Osteoblast (primary cell): ENCODE data around the gene TBATA. TPM values are rescaled to one million over a fixed set of nuclear protein-coding genes. Genes with fewer than 3 reads are reported as not detected.
A peak's percentile ranks its signal among the peaks of the same experiment; 100 is the strongest.

Source experiments
- DNase-seq: peaks from one replicate; pipeline ENCODE4 v3.0.0; 2011; ENCODE audit warnings: low spot score, mixed read lengths; ENCODE audit not compliant: insufficient read length; ENCODE audit errors: missing footprints
- H2AFZ ChIP-seq: 2 replicates; pipeline ENCODE4 v1.6.0; 2011; ENCODE audit warnings: mild to moderate bottlenecking, low read length
- H3K27ac ChIP-seq: 2 replicates; pipeline ENCODE4 v1.5.1; 2011; ENCODE audit warnings: mild to moderate bottlenecking, low read depth, low read length, moderate library complexity
- H3K27me3 ChIP-seq: 2 replicates; pipeline ENCODE4 v1.6.0; 2012; ENCODE audit warnings: mild to moderate bottlenecking, control low read depth, inconsistent platforms, low read length, moderate library complexity; ENCODE audit not compliant: insufficient read depth
- H3K36me3 ChIP-seq: 2 replicates; pipeline ENCODE4 v1.5.1; 2011; ENCODE audit warnings: mild to moderate bottlenecking, low read length, control low read depth, moderate library complexity; ENCODE audit not compliant: insufficient read depth
- H3K4me1 ChIP-seq: 2 replicates; pipeline ENCODE4 v1.5.1; 2011; ENCODE audit warnings: mild to moderate bottlenecking, low read length, control low read depth, moderate library complexity; ENCODE audit not compliant: insufficient read depth
- H3K4me2 ChIP-seq: 2 replicates; pipeline ENCODE4 v1.6.0; 2011; ENCODE audit warnings: mild to moderate bottlenecking, low read length; ENCODE audit not compliant: insufficient read depth
- H3K4me3 ChIP-seq: fragments of 200-600 bp; sonication (generic); 3 replicates; pipeline ENCODE4 v1.5.1; 2012; ENCODE audit warnings: mild to moderate bottlenecking, low read length, inconsistent platforms; ENCODE audit not compliant: insufficient read depth
- H3K79me2 ChIP-seq: 2 replicates; pipeline ENCODE4 v1.6.0; 2012; ENCODE audit warnings: mild to moderate bottlenecking, low read length, control low read depth, inconsistent platforms; ENCODE audit not compliant: insufficient read depth
- H3K9me3 ChIP-seq: 2 replicates; pipeline ENCODE4 v1.5.1; 2011; ENCODE audit warnings: low read depth, low read length, control low read depth
- H4K20me1 ChIP-seq: 2 replicates; pipeline ENCODE4 v1.6.0; 2012; ENCODE audit warnings: mild to moderate bottlenecking, low read length, control low read depth; ENCODE audit not compliant: insufficient read depth
- CTCF ChIP-seq: IDR thresholded peaks from 2 replicates; pipeline ENCODE4 v1.5.1; 2011; ENCODE audit warnings: mild to moderate bottlenecking, low read depth, low read length, moderate library complexity; ENCODE audit errors: extremely low read depth
- total RNA-seq: library from RNA; depleted of rRNA; stranded (reverse); fragments of >200 nt; gene quantifications from 2 replicates; pipeline ENCODE4 v1.2.3, GENCODE V29; 2012

The TBATA gene
- total RNA-seq, 1 donor, result not detected

- Histone ChIP-seq H3K4me3 (no peak overlapping the region), H2AFZ (no peak overlapping the region), H3K79me2 (no peaks in the 10 kb centered on the region), H3K4me1 (no peaks in the 10 kb centered on the region), H3K4me2 (no peak overlapping the region), H3K36me3 (no peaks in the 10 kb centered on the region), H3K27ac (no peak overlapping the region), H4K20me1 (no peaks in the 10 kb centered on the region), H3K27me3 (peaks cover 17% of the 10 kb centered on the region), H3K9me3 (no peaks in the 10 kb centered on the region)
- TF ChIP-seq CTCF, result no peak
- DNase-seq, result no peak
These were observed 12.7 kb upstream of the TBATA start for GRCh38 chr10:70797840-70798239.

- Histone ChIP-seq H3K27me3 (peaks cover 25% of the 10 kb centered on the region), H3K4me2 (no peak overlapping the region), H3K79me2 (no peaks in the 10 kb centered on the region), H3K4me1 (no peaks in the 10 kb centered on the region), H3K36me3 (no peaks in the 10 kb centered on the region), H3K9me3 (no peaks in the 10 kb centered on the region), H3K4me3 (no peak overlapping the region), H2AFZ (no peak overlapping the region), H3K27ac (no peak overlapping the region), H4K20me1 (no peaks in the 10 kb centered on the region)
- DNase-seq, result no peak
- no peak for TF ChIP-seq CTCF
These were observed 10.4 kb upstream of the TBATA start for GRCh38 chr10:70795613-70796012.

GRCh38 chr10:70791386-70792039 is 6.3 kb upstream of the TBATA start:
- no peak overlapping the region for H3K4me2 ChIP-seq
- no peak overlapping the region for H3K27ac ChIP-seq
- H3K9me3 ChIP-seq, result no peaks in the 10 kb centered on the region
- no peaks in the 10 kb centered on the region for H4K20me1 ChIP-seq
- no peak for TF ChIP-seq CTCF
- no peak overlapping the region for H2AFZ ChIP-seq
- H3K4me3 ChIP-seq, result no peak overlapping the region
- H3K36me3 ChIP-seq, result no peaks in the 10 kb centered on the region
- H3K4me1 ChIP-seq, result peaks cover 4% of the 10 kb centered on the region
- H3K79me2 ChIP-seq, result no peaks in the 10 kb centered on the region
- no peak for DNase-seq
- peaks cover 31% of the 10 kb centered on the region for H3K27me3 ChIP-seq

GRCh38 chr10:70786799-70787415 is 1.7 kb upstream of the TBATA start:
- no peaks in the 10 kb centered on the region for H3K9me3 ChIP-seq
- peak overlapping the region; percentile 1 for H2AFZ ChIP-seq
- no peak for TF ChIP-seq CTCF
- no peaks in the 10 kb centered on the region for H4K20me1 ChIP-seq
- peaks cover 37% of the 10 kb centered on the region for H3K27me3 ChIP-seq
- no peak overlapping the region for H3K4me3 ChIP-seq
- H3K36me3 ChIP-seq, result no peaks in the 10 kb centered on the region
- no peaks in the 10 kb centered on the region for H3K79me2 ChIP-seq
- H3K27ac ChIP-seq, result no peak overlapping the region
- H3K4me2 ChIP-seq, result no peak overlapping the region
- DNase-seq, result peak; percentile 84
- H3K4me1 ChIP-seq, result peaks cover 6% of the 10 kb centered on the region
